RWPE1 (cell line): ENCODE results near the gene POGZ.
"Not testable (repeated sequence)": the region's sequence is repeated elsewhere in the genome, so short reads cannot be mapped to it uniquely, and the experiment has no call there.

Source experiments
- CTCF ChIA-PET: fragments of 350-600 bp; sonication (Branson Sonifier 250); formaldehyde crosslinking; extraction: SDS; loops from one replicate; lab custom pipeline; 2021; lab: Yijun Ruan, JAX
- POLR2A ChIA-PET: fragments of 400-600 bp; formaldehyde crosslinking; extraction: SDS; loops from one replicate; lab custom pipeline; 2020; ENCODE audit warnings: antibody characterized with exemption; ENCODE audit not compliant: low non-redundant PET; lab: Yijun Ruan, JAX
- DNase-seq: peaks from one replicate; pipeline ENCODE4 v3.0.0; 2012; ENCODE audit warnings: low spot score
- H3K27ac ChIP-seq: fragments of 450-650 bp; 2 replicates; pipeline ENCODE4 v1.5.1; 2017
- CTCF ChIP-seq: fragments of 450-650 bp; conservative IDR thresholded peaks from 2 replicates; pipeline ENCODE4 v1.5.1; 2017; ENCODE audit warnings: low read depth, mild to moderate bottlenecking

POGZ gene

GRCh38 chr1:151455231-151455630 lies 4.1 kb downstream of the POGZ start:
- ChIA-PET POLR2A (no interaction called here), CTCF (no interaction called here)
- no peak for DNase-seq
- no peak overlapping the region for H3K27ac ChIP-seq
- no peak for TF ChIP-seq CTCF

- ChIA-PET CTCF (no interaction called here), POLR2A (no interaction called here)
- DNase-seq: no peak
- no peak for TF ChIP-seq CTCF
- no peak overlapping the region for H3K27ac ChIP-seq
Observed at GRCh38 chr1:151447696-151448095, 11.6 kb downstream of the POGZ start.

GRCh38 chr1:151444783-151445177 lies 14.5 kb downstream of the POGZ start:
- CTCF ChIA-PET: interaction anchor here (0.6 to 1.0 kb wide), 6 partner anchors 45 to 290 kb away, joined by 3 to 4 read pairs (median 3); no protein-coding TSS in a partner anchor
- POLR2A ChIA-PET: no interaction called here
- no peak for TF ChIP-seq CTCF
- DNase-seq: no peak
- H3K27ac ChIP-seq: peak overlapping the region; percentile 65

- H3K27ac ChIP-seq: peak overlapping the region; percentile 65
- CTCF ChIA-PET: interaction anchor here (0.6 to 1.0 kb wide), 10 partner anchors 22 to 291 kb away, joined by 3 to 5 read pairs (median 3); no protein-coding TSS in a partner anchor
- DNase-seq: peak; percentile 92
- TF ChIP-seq CTCF: peak; percentile 85
- POLR2A ChIA-PET: interaction anchor here (0.8 kb wide), 1 partner anchor 104 kb away, joined by 3 read pairs; no protein-coding TSS in a partner anchor
Observed at GRCh38 chr1:151443846-151444782, 15.2 kb downstream of the POGZ start.

DNA sequence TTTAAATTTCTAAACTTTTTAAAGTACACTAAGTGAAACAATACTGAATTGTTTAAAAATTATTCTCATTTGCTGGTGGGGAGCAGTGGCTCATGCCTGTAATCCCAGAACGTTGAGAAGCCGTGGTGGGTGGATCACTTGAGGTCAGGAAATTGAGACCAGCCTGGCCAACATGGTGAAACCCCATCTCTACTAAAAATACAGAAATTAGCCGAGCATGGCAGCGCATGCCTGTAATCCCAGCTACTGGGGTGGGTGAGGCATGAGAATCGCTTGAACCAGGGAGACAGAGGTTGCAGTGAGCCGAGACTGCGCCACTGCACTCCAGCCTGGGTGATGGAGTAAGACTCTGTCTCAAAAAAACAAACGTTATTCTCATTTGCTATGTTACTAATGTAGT lies 21.9 kb downstream of the POGZ start:
- CTCF ChIA-PET, DNase-seq, POLR2A ChIA-PET, H3K27ac ChIP-seq: not testable (repeated sequence)

GRCh38 chr1:151436985-151437384 lies 22.3 kb downstream of the POGZ start:
- ChIA-PET CTCF (interaction anchor here (0.7 kb wide), 1 partner anchor 298 kb away, joined by 3 read pairs; no protein-coding TSS in a partner anchor), POLR2A (no interaction called here)
- no peak for TF ChIP-seq CTCF
- no peak for DNase-seq
- H3K27ac ChIP-seq: no peak overlapping the region

DNA sequence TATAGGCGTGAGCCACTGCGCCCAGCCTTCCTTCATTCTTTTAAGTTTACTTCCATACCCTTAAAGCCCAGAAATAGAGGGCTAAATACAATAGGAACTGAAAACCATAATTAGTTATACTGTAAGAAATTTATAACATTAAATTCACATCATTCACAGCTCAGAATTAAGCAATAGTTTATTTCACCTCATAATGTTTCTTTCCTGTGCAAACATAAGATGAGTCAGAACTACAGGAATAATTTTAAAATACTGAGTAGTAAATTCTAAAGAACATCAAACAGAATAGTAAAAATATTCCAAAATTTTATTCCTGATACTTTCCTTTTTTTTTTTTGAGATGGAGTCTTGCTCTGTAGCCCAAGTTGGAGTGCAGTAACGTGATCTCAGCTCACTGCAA lies 24.1 kb downstream of the POGZ start:
- no peak for TF ChIP-seq CTCF
- DNase-seq: no peak
- CTCF ChIA-PET: interaction anchor here (0.7 kb wide), 1 partner anchor 29 kb away, joined by 3 read pairs; no protein-coding TSS in a partner anchor
- peak overlapping the region; percentile 25; the same call in 1 of the 2 replicates for H3K27ac ChIP-seq
- POLR2A ChIA-PET: interaction anchor here (0.6 kb wide), 1 partner anchor 17 kb away, joined by 4 read pairs; no protein-coding TSS in a partner anchor

GRCh38 chr1:151433827-151434226 lies 25.5 kb downstream of the POGZ start:
- CTCF ChIA-PET: interaction anchor here (0.6 kb wide), 2 partner anchors 153 to 446 kb away, joined by 5 read pairs; no protein-coding TSS in a partner anchor
- DNase-seq: not testable (repeated sequence)
- peak overlapping the region; percentile 25; the same call in 1 of the 2 replicates for H3K27ac ChIP-seq
- POLR2A ChIA-PET: interaction anchor here (0.6 kb wide), 1 partner anchor 202 kb away, joined by 3 read pairs; no protein-coding TSS in a partner anchor
